Measurements from ENCODE around the gene FAM50B. TPM values are rescaled to one million over a fixed set of nuclear protein-coding genes. Genes with fewer than 3 reads are reported as not detected.

Gene FAM50B
- total and polyA plus RNA-seq, 10 donors, result 6.6 to 13.3 (median 9.0) TPM

DNA sequence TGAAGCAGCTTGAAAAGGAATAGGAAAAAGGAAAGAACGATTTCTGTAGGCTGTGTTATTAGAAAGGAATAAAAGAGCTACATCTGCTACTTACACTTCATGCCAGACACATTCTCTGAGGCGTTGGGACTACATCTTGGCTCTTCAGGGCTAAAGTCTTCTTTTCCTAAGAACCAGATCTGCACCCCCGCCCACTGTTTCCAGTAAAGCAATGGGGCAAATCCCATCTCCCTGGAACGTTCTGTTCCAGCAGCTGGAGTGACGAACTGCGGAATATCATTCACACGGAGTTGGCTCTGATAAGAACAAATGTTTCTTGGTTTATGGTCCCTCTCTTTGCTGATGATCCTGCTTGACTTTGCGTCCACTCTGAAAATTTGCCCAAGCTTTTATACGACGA lies 26.9 kb downstream of the FAM50B start:
- TF ChIP-seq POLR2A (IDR thresholded peaks at IDR 0.05) (no peak), CTCF (IDR thresholded peaks at IDR 0.05 in 8 of 11, conservative IDR thresholded peaks at IDR 0.05 in 3 of 11) (no peak), POLR2AphosphoS5 (IDR thresholded peaks at IDR 0.05) (no peak)
- intact Hi-C loops (cut with DNase I; ENCODE audit: low total_unique reads), result no loop called here
- H3K4me1 ChIP-seq, result no peaks in the 10 kb centered on the region
- 87 to 96% (median 89%) methylated on average over 10 of the region's 10 CpGs for WGBS, 5 donors
- no peak overlapping the region for H3K27ac ChIP-seq
- DNase-seq, result no peak
- no peak overlapping the region for H3K4me3 ChIP-seq
- no peaks in the 10 kb centered on the region for H3K27me3 ChIP-seq (replicated peaks in 1 of 7)
- no peaks in the 10 kb centered on the region for H3K9me3 ChIP-seq
- H3K36me3 ChIP-seq, result no peaks in the 10 kb centered on the region

- H3K9me3 ChIP-seq, result no peaks in the 10 kb centered on the region
- H3K27me3 ChIP-seq (replicated peaks in 1 of 7), result no peaks in the 10 kb centered on the region
- H3K4me3 ChIP-seq, result no peak overlapping the region
- no peak for DNase-seq
- TF ChIP-seq CTCF (IDR thresholded peaks at IDR 0.05 in 8 of 11, conservative IDR thresholded peaks at IDR 0.05 in 3 of 11) (no peak), POLR2A (IDR thresholded peaks at IDR 0.05) (no peak), POLR2AphosphoS5 (IDR thresholded peaks at IDR 0.05) (no peak)
- 68 to 76% (median 72%) methylated on average over 4 of the region's 4 CpGs for WGBS, 5 donors
- H3K36me3 ChIP-seq, result no peaks in the 10 kb centered on the region
- H3K27ac ChIP-seq, result no peak overlapping the region
- intact Hi-C loops (cut with DNase I; ENCODE audit: low total_unique reads), result no loop called here
- no peaks in the 10 kb centered on the region for H3K4me1 ChIP-seq
Measured at GRCh38 chr6:3876866-3877265, 27.7 kb downstream of the FAM50B start.

GRCh38 chr6:3878048-3878666 lies 29.0 kb downstream of the FAM50B start:
- no peak for TF ChIP-seq CTCF (IDR thresholded peaks at IDR 0.05 in 8 of 11, conservative IDR thresholded peaks at IDR 0.05 in 3 of 11)
- no peak for TF ChIP-seq POLR2A (IDR thresholded peaks at IDR 0.05)
- TF ChIP-seq POLR2AphosphoS5 (IDR thresholded peaks at IDR 0.05), result no peak
- H3K27ac ChIP-seq, result no peak overlapping the region
- intact Hi-C loops (cut with DNase I; ENCODE audit: low total_unique reads), result no loop called here
- H3K9me3 ChIP-seq, result no peaks in the 10 kb centered on the region
- H3K4me3 ChIP-seq, result no peak overlapping the region
- no peaks in the 10 kb centered on the region for H3K4me1 ChIP-seq
- H3K27me3 ChIP-seq (replicated peaks in 1 of 7), result no peaks in the 10 kb centered on the region
- H3K36me3 ChIP-seq, result no peaks in the 10 kb centered on the region
- DNase-seq, result no peak
- 78 to 87% (median 79%) methylated on average over 5 to 6 of the region's 6 CpGs for WGBS, 5 donors

GRCh38 chr6:3879194-3879952 lies 30.2 kb downstream of the FAM50B start:
- H3K36me3 ChIP-seq, result no peaks in the 10 kb centered on the region
- H3K9me3 ChIP-seq, result no peaks in the 10 kb centered on the region
- no peak for TF ChIP-seq CTCF (IDR thresholded peaks at IDR 0.05 in 8 of 11, conservative IDR thresholded peaks at IDR 0.05 in 3 of 11)
- no peak for DNase-seq
- H3K27me3 ChIP-seq (replicated peaks in 1 of 7), result no peaks in the 10 kb centered on the region
- 90 to 95% (median 93%) methylated on average over 24 to 25 of the region's 25 CpGs for WGBS, 5 donors
- no peak overlapping the region for H3K4me3 ChIP-seq
- no peaks in the 10 kb centered on the region for H3K4me1 ChIP-seq
- no peak overlapping the region for H3K27ac ChIP-seq
- intact Hi-C loops (cut with DNase I; ENCODE audit: low total_unique reads), result no loop called here

Measured in spleen (tissue), 11 donors.